GM19023 (cell line): ENCODE measurements around the gene HDAC4.
"Not testable (repeated sequence)": the region's sequence is repeated elsewhere in the genome, so short reads cannot be mapped to it uniquely, and the experiment has no call there.

Experiments used
- ATAC-seq: cut with Tn5 transposase; IDR thresholded peaks from one replicate; pipeline ENCODE4 v1.9.1; 2021; ENCODE audit warnings: mild to moderate bottlenecking, moderate library complexity; ENCODE audit not compliant: unreplicated experiment

Gene HDAC4

DNA sequence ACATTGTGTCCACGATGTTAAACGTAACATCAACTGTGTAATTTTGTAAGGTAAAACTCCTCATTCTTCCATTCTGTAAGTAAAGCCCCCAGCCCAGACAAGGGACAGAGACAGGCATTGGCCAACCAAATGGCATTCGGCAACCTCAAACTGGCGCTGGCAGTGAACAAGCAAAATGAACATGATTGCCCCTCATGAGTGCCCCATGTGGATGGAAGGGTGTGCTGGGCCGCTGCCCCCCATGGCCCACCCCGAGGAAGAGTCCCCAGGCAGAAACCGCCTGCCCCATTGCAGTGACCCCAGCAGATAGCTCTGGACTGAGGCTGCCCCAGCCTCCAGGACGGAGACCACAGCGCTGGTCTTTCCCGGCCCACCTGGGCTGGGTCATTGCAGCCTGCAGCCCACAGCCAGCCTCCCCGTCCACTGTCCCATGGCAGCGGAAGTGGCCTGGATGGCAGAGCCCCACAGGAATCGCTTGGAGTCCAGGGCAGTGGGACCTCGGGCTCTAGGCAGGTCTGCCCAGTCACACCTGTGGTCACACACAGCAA, 220.2 kb downstream of the HDAC4 start:
- no peak for ATAC-seq

DNA sequence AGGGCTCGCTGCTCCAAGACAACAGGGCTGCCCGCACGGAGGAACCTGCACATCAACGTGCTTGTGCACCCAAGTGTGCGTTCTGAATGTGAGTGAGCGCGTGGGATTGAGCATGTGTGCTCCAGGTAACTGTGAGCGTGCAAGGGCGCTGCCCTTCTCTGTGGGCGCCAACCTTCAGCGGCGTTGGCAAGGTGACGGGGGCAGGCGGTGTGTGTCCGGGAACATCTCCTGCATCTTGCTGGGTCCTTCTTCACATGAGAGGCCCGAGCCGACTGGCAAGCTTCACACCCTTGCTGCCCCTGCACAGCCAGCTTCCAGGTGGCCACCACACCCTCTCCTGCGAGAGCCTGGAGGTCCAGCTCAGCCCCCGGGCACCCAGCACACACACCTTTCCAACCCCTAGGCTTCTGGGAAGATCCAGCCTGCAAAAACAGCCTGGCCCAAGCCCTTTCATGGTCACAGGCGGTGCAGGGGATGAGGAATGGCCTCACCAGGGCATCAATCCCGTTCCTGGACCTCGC, 220.9 kb downstream of the HDAC4 start:
- no peak for ATAC-seq

DNA sequence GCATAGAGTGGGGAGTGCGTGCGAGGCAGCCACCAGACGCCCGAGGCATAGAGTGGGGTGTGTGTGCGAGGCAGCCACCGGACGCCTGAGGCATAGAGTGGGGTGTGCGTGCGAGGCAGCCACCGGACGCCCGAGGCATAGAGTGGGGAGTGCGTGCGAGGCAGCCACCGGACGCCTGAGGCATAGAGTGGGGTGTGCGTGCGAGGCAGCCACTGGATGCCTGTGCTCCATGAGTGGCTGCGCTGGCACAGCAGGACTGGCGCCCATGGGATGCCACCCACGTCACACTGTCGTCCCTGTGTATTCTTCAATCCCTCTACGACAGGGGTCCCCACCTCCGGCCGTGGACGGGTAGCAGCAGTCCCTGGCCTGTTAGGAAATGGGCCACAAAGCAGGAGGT, 221.9 kb downstream of the HDAC4 start:
- ATAC-seq = no peak

DNA sequence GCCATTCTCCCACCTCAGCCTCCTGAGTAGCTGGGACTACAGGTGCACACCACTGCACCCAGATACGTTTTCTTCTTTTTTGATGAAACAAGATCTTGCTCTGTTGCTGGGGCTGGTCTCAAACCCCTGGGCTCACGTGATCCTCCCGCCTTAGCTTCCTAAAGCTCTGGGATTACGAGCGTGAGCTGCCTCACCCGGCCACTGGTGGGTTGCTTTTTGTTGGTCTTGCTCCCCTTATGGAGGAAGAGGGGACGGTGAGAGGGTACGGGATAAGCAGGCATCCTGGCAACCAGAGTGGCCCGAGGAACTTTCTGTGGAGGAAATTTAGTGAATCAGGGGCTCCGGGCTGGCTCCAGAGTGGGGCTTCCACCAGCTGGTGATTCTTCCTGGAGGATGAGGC, 222.3 kb downstream of the HDAC4 start:
- ATAC-seq = no peak

DNA sequence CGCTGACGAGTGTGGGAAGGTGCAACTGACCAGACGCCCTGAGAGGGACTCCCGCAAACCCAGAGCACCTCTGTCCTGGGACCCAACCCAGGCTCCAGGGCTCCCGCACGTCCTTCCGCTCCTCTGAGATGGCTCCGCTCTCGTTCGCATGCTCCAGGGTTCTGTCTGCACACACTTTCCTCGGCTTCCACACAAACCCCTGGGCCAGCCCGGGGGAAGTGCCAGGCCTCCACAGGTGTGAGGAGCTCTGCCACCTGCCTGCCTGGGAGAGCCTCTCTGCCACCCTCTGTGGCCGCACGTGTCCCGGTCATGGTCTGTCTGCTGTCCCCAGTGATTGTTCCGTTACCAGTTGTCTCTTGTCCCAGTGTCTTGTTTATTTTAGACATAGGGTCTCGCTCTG, 222.9 kb downstream of the HDAC4 start:
- no peak for ATAC-seq

DNA sequence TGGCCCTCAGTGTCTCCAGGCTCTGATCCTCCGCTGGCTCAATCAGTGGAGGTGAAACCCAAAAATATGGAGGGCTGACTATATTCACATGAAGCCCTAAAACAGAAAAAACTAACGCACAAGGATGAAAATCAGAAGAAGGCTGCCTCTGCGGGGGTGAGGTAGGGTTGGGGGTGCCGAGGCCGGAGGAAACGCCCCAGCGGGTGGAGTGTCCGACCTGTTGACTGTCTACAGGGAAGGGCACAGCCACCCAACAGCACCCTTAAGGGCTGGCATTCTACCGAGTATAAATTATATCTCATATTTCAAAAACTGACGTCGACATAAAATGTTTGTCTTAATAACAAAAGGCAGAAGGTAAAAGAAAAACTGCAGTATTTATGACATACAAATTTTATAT, 223.5 kb downstream of the HDAC4 start:
- ATAC-seq = no peak

DNA sequence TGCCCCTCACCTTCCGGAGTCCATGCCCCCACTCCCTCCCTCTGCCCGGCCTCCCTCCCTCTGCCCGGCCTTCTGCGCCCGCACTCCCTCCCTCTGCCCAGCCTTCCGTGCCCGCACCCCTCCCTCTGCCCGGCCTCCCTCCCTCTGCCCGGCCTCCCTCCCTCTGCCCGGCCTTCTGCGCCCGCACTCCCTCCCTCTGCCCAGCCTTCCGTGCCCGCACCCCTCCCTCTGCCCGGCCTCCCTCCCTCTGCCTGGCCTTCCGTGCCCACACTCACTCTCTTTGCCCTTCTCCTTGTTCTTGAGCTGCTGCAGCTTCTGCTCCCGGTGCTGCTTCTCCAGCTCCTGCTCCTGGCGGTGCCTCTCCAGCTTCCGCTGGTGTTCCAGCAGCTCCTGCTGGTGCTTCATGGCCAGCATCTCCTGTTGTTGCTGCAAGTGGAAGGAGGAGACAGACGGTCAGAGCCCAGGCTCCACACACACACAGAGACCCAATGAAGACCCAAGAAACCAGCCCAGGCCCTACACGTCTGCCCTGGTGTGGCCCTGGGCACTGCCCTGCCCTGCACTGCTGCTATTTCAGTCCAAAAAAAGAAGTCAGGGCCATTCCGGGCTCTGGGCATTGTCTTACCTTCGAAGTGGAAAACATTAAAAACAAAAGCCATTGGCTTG, 224.5 kb downstream of the HDAC4 start:
- not testable (repeated sequence) for ATAC-seq

DNA sequence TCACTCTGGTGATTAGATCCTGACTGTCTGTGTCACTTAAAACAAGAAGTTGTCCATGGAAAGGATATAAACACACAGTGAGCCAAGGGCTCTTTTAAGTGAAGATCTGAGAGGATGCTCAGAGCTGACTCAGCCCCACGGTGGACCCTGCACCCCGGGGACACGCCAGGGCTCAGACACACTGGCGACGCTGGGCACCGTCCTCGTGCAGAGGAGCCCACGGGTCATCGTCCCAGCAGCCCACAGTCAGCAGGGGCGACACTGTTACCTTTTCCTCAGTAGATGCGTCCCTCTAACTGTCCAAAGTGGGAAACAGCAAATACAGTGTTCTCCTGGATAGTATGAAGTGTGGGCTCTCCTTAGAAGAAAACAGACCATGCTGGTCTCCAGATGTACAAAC, 225.6 kb downstream of the HDAC4 start:
- ATAC-seq = no peak

DNA sequence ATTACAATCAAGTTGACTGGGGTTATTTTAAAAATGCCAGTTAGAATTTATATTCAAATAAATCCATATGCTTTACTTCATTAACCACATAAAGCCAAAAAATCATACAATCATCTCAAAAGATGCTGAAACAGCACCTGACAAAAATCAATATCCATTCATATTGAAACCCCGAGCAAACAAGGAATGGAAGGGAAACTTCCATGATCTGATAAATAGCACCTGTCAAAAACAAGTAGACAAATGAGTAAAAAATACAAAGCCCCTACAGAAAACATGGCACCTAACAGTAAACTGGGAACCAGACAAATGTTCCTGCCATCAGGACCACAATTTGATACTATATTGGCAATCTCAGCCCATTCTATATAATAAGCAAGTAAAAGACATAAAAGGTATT, 227.5 kb downstream of the HDAC4 start:
- ATAC-seq = no peak

DNA sequence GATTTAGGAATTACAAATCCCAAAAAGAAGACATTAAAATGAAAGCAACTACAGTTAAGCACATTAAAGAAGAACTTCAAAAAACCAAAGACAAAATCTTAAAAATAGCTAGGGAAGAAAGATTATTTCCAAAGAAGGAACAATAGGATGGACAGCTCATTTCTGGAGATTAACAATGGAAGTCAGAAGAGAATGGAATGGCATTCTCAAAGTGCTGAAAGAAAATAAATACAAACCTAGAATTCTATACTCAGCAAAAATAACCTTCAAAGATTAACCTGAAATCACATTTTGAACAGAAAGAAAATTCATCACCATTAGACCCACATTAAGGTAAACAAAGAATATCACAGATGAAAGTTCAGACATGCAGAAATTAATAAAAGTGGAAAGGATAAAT, 229.2 kb downstream of the HDAC4 start:
- no peak for ATAC-seq

DNA sequence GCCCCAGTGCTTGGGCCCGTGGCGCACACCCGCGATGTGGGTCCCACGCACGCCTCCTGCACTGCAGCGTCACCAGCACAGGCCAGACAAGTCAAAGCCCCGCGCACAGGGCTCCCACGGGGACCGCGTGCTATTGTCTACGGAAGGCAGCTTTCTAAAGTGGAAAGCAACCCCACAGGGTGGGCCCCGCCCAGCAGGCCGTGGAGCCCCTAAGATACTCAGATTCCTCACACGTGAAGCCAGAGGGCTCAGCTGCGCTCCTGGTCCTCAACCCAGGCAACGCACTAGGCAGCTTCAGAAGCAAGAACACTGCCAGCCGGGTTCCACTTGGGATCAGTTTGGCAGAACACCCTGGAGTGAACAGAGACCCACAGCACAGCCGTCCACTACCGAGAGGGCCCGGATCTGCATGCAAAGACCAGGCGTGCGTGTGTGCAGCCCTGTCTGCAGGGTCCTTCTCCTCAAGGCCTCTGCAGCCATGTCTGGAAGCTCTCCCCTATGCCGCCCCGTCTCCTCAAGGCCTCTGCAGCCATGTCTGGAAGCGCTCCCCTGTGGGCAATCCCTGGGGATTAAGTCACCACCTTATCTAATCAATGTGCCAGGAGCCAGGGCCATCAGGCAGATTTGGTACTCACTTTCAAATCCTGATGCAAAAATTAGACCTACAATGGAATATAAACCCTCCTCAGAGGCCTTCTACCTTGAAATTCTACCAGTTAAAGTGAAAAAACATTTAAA, 231.3 kb downstream of the HDAC4 start:
- ATAC-seq = no peak

DNA sequence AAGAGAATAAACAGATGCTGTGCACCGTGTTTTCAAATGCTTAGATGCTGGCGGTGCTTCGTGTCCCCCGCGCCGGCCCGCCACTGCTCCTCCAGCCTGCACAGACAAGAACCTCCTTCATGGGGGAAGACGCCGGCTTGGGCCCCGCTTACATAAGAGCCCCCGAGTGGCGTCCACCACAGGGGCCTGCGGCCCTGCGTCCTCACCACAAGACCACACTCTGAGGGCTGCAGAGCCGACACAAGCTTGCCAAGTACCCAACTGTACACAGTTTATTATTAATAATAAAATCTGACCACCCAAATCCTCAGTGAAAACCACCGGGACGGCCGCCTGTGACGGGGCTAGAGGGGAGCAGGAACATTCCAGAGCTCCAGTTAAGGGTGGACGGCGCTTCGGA, 232.2 kb downstream of the HDAC4 start:
- ATAC-seq = no peak

DNA sequence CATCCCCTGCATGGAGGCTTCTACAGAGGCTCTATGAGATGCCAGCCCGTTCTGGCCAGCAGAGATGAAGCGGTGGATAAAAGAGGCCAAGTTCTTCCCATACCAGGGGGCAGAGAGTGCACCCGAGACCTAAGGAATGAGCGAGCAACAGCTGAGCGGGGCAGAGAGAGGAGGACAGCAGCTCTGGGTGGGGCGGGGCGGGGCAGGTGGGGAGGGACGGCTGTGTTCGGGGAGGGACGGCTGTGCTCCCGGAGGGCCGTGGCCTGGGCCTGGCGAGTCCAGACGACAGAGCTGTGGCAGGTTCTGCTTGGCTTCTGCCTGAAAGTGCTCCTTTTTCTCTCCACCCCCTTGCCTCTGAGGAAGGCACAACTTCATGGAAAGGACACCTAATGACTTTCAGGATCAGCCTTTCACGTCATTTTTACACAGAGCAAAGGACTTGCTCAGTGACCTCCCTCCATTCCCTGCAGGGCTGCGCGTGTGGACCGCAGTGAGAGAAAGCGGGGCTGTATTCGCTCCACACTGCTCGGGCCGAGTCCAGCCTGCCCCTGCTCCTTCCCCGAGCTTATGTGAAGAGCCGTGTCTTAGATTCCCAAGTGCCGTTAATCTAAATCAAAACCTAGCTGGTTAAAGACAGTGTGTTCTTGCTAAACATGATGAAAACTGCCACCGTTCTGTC, 232.9 kb downstream of the HDAC4 start:
- no peak for ATAC-seq

DNA sequence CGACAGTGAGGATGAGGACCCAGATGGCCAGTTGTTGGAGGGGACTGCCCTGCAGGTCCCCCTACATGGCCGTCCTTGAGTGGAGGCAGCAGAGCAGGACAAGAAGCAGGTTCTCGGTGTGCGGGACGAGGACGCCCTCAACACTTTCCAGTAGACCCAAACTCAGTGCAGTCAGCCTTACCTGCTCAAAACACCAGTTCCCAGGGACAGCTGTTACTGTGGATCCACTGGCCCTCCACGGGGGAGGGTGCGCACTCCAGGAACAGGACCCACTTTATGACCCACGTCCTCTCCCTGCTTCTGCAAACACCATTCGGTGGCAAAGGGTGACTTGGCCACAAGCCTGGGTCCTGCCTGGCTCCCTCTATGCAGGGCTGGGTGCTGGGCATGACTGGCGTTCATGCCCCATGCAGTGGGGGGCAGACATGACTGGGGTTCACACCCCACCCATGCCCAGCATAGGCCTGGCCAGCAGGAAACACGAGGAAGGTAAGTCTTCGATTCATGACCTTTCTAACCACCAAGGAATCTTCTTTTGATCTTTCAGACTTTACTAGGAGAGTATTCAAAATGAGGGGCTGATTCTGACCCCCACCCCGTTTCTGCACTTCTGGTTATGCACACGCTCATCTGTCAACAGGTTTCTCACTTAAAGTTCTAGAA, 233.7 kb downstream of the HDAC4 start:
- ATAC-seq = no peak

DNA sequence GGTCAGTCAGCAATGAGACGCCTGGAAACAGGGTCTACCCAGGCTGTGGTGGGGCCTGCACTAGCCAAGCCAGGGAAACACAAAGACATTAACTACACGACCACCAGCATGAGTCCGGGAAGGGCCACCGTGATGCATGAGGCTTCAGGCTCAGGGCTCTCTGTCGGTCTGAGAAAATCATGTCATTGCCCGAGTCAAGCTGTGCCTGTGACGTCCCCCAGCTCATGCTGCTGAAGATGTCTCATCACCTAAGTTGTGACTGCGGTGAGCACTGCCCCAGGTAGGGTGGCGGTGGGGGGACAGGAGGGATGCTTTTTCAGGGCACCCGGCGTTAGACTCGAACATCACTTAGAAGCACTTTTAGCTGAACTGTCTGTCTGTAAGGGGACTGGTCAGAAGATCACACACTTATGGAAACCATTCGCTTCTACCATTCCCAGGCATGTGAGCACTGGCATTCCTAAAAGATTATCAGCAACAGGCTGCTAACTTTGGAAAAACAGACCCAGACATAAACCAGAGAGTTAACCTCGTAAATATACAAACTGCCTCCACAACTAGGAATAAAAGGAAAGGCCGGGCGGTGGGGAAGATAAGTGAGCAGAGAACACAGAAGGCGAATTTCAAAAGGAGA, 234.5 kb downstream of the HDAC4 start:
- no peak for ATAC-seq

DNA sequence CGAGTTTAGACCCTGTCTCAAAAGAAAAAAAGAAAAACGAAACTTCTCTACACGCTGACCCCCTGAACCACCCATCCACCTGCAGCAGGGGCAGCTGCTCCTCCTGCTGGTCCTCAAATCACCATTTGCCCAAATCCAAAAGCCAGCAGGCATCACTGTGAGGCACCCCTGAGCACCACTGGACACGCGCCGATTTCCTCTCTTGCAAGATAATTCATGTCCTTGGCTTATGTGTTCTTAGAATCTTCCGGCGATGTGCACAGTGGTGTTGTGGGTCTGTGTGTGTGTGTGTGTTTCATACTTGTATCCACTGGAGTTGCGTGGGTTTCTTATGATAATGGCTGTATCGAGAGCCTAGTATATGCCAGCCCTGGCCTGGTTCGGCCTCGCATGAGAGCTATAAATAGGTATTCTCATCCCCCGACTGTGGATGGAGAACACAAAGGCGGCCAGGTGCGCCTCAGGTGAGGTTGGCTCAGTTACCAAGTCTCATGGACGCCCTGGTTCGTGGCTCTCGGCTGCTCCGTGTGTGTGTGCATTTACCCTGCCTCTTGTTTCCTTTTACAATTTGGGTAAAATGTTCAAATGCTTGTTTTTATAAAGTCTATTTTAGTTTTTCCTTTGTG, 235.5 kb downstream of the HDAC4 start:
- no peak for ATAC-seq

DNA sequence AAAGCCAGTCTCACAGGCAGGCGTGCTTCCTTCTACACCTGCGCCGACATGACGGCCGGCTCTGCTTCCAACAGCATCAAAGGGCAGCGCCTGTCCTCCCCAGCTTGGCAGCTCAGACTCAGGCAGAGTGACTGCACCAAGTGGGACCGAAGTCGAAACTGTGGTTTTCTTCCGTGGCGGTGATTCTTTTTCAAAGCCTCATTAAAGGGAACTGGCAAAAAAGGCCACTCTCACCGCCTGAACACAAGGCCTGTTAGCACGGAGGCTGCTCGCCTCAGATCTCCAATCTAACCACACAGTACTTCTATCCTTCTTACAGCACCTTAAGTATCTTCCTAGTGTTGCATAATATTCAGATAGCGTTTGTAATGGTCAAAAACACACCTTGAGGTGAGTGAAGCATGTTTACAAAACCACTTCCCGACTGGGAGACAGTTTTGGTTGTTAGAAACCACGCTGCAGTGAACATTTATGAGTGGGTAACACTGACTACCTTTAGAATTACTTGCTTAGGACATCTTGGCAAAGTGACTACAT, 236.4 kb downstream of the HDAC4 start:
- no peak for ATAC-seq

DNA sequence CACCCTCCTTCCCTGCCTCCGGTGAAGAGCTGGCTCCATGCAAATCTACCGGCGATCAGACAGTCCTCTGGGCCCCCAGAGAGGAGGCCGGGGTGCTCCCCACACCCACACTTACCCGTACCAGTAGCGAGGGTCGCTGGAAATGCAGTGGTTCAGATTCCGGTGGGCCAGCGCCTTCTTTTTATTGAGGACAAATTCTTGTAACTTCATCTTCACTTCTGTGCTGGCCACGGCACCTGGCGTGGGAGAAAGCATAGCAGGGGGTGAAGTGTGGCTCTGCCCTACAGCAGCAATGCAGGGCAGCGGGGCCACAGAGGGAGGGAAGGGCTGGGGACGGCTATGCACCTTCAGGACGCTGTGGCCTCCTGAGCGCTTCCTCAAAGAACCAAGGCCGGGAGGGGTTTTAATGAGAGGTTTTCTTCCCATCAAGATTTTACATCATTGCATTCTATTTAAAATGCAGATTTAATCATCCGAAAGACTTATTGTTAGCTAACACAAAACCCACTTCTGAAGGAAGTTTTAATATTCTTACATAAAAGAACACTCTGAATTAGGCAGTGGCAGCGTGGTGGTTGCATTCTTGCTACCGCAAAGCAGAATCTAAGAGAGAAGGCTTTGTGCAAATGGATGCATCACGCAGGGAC, 237.0 kb downstream of the HDAC4 start:
- ATAC-seq = no peak

DNA sequence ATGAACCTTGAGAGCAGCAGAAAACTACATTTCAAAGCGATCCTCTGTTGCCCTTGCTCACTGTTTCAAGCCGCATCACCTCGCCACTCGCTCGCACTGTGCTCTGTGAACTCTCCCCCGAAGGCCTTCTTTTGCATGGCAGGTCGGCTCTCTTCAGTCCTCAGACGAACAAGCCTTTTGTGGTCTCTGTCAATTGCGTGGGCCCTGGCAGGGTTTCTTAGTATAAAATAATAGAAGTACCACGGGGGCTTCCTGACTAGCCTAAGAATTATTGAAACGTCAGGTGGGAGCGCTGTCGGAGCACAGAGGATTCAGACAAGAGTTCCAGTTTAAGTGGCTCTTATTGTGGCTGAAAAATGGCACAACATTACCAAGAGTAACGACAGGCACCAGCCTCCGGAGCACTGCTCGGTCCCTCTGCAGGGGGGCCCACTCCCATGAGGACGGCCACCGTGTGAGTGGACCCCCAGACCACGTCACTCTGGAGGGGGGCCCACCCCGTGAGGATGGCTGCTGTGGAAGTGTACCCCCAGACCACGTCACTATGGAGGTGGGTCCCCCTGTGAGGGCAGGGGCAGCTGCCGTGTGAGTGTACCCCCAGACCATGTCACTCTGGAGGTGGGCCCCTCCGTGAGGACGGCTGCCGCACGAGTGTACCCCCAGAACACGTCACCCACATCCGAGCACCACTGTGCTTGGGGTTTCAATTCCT, 237.7 kb downstream of the HDAC4 start:
- no peak for ATAC-seq
